ENCODE measurements around the gene SMC6.

DNA sequence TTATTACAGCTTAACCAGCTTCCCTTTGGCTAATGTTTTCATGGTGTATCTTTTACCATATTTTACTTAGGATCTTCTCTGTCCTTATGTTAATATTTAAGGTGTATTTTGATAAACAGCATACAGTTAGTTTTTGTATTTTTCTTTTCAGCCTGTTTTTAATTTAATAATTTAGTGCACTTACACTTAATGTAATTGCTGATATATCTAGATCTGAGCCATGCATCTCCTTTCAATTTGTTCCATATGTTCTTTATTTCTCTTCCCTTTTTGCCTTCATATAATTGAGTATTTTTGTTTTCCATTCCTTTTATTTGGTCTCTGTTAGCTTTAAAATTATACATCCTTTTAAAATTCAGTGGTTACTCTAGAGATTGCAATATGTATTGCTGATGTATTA lies 78.8 kb downstream of the SMC6 start:
- TF ChIP-seq, protein P1, sequence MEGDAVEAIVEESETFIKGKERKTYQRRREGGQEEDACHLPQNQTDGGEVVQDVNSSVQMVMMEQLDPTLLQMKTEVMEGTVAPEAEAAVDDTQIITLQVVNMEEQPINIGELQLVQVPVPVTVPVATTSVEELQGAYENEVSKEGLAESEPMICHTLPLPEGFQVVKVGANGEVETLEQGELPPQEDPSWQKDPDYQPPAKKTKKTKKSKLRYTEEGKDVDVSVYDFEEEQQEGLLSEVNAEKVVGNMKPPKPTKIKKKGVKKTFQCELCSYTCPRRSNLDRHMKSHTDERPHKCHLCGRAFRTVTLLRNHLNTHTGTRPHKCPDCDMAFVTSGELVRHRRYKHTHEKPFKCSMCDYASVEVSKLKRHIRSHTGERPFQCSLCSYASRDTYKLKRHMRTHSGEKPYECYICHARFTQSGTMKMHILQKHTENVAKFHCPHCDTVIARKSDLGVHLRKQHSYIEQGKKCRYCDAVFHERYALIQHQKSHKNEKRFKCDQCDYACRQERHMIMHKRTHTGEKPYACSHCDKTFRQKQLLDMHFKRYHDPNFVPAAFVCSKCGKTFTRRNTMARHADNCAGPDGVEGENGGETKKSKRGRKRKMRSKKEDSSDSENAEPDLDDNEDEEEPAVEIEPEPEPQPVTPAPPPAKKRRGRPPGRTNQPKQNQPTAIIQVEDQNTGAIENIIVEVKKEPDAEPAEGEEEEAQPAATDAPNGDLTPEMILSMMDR (IDR thresholded peaks at IDR 0.05; ENCODE audit: poor library complexity, severe bottlenecking) = no peak
- TF ChIP-seq EP300 (conservative IDR thresholded peaks at IDR 0.05; ENCODE audit: poor library complexity, severe bottlenecking) (no peak), EZH2 (IDR thresholded peaks at IDR 0.05; ENCODE audit: borderline replicate concordance, insufficient read depth, low read length, poor library complexity, severe bottlenecking) (no peak), TAF1 (IDR thresholded peaks at IDR 0.05; ENCODE audit: low read depth) (no peak), POLR2AphosphoS5 (IDR thresholded peaks at IDR 0.05) (no peak), MXI1 (conservative IDR thresholded peaks at IDR 0.05; ENCODE audit: poor library complexity, severe bottlenecking) (no peak), RAD21 (conservative IDR thresholded peaks at IDR 0.05) (no peak)

Data from neural cell (in vitro differentiated cells).